Thyroid gland (tissue), 4 donors: ENCODE data around the gene GPR82. TPM values are rescaled to one million over a fixed set of nuclear protein-coding genes. Genes with fewer than 3 reads are reported as not detected.

ENCODE experiments used
- DNase-seq, 2 donors: peaks; one replicate each; pipeline ENCODE4 v3.0.0-alpha.2; 2019
- H3K27ac ChIP-seq, 3 donors: fragments of 200-600 bp; sonication (generic); 1 replicate in 2 of 3; 2 replicates in 1 of 3; pipeline ENCODE4 v1.5.1; 2016 to 2019; ENCODE audit warnings: mild to moderate bottlenecking in 1 of 3, moderate library complexity in 1 of 3
- H3K27me3 ChIP-seq: fragments of 200-600 bp; sonication (generic); one replicate; pipeline ENCODE4 v1.5.1; 2019
- H3K36me3 ChIP-seq, 2 donors: fragments of 200-600 bp; sonication (generic); one replicate each; pipeline ENCODE4 v1.5.1; 2016 to 2019
- H3K4me1 ChIP-seq, 2 donors: fragments of 200-600 bp; sonication (generic); one replicate each; pipeline ENCODE4 v1.5.1; 2017 to 2019
- H3K4me3 ChIP-seq, 3 donors: fragments of 200-600 bp; sonication (generic); replicated peaks in 1 of 3; 1 replicate in 2 of 3; 2 replicates in 1 of 3; pipeline ENCODE4 v1.5.1; 2016; ENCODE audit warnings: mild to moderate bottlenecking in 1 of 3
- H3K9me3 ChIP-seq: fragments of 200-600 bp; sonication (generic); one replicate; pipeline ENCODE4 v1.5.1; 2017
- CTCF ChIP-seq, 6 experiments: fragments of 200-600 bp in 3 of 6; fragments of 450-650 bp in 3 of 6; sonication (generic) in 3 of 6; IDR thresholded peaks; one replicate each; pipeline ENCODE4 v1.5.1; 2016 to 2019; ENCODE audit warnings: antibody characterized with exemption in 6 of 6, mild to moderate bottlenecking in 2 of 6, inconsistent platforms in 1 of 6, moderate library complexity in 1 of 6
- POLR2A ChIP-seq, 2 donors: fragments of 450-650 bp; IDR thresholded peaks; one replicate each; pipeline ENCODE4 v1.6.1; 2017; ENCODE audit warnings: antibody characterized with exemption in 2 of 2, mild to moderate bottlenecking in 2 of 2, moderate library complexity in 1 of 2
- WGBS, 2 donors: methylation state at CpG; one replicate each; pipeline ENCODE4 v1.1.5; 2017; 5-methylcytosine and 5-hydroxymethylcytosine counted together
- intact Hi-C: fragments of 100-400 bp; cut with DNase I; formaldehyde crosslinking; loops from one replicate; pipeline ENCODE4 v1.15.1; 2023
- total RNA-seq, 4 donors: library from RNA; depleted of rRNA; stranded (reverse); fragments of >200 nt; gene quantifications; one replicate each; pipeline ENCODE4 v1.2.3, GENCODE V29; 2016

Gene GPR82
- total RNA-seq, 4 donors from 2014 or later = 0.33 to 0.40 TPM; not detected in 2

GRCh38 chrX:41693024-41693423 is 31.0 kb upstream of the GPR82 start:
- intact Hi-C loops = no loop called here

GRCh38 chrX:41695426-41695825 is 28.6 kb upstream of the GPR82 start:
- Histone ChIP-seq H3K27ac (no peak overlapping the region), H3K27me3 (no peaks in the 10 kb centered on the region), H3K9me3 (no peaks in the 10 kb centered on the region), H3K4me1 (no peaks in the 10 kb centered on the region), H3K4me3 (no peak overlapping the region), H3K36me3 (no peaks in the 10 kb centered on the region)
- intact Hi-C loops = no loop called here
- no peak for DNase-seq
- TF ChIP-seq CTCF (IDR thresholded peaks at IDR 0.05) (no peak), POLR2A (IDR thresholded peaks at IDR 0.05) (no peak)
- WGBS, 2 donors = 83 to 89% methylated on average over 7 of the region's 7 CpGs

More at GRCh38 chrX:41693024-41693423, 31.0 kb upstream of the GPR82 start:
- Histone ChIP-seq H3K4me3 (no peak overlapping the region), H3K4me1 (no peaks in the 10 kb centered on the region), H3K9me3 (no peaks in the 10 kb centered on the region), H3K27ac (no peak overlapping the region), H3K36me3 (no peaks in the 10 kb centered on the region), H3K27me3 (no peaks in the 10 kb centered on the region)
- WGBS, 2 donors = 96% methylated on average over 2 to 3 of the region's 3 CpGs
- TF ChIP-seq CTCF (IDR thresholded peaks at IDR 0.05) = no peak
- TF ChIP-seq POLR2A (IDR thresholded peaks at IDR 0.05) = no peak
- no peak for DNase-seq

- TF ChIP-seq POLR2A (IDR thresholded peaks at IDR 0.05) (no peak), CTCF (IDR thresholded peaks at IDR 0.05) (no peak)
- Histone ChIP-seq H3K27me3 (no peaks in the 10 kb centered on the region), H3K4me1 (no peaks in the 10 kb centered on the region), H3K36me3 (no peaks in the 10 kb centered on the region), H3K4me3 (no peak overlapping the region), H3K27ac (no peak overlapping the region), H3K9me3 (no peaks in the 10 kb centered on the region)
- DNase-seq = no peak
- intact Hi-C loops = no loop called here
Measured at GRCh38 chrX:41703574-41704029, 20.4 kb upstream of the GPR82 start.

GRCh38 chrX:41705042-41705441 is 18.9 kb upstream of the GPR82 start:
- intact Hi-C loops = no loop called here
- Histone ChIP-seq H3K27ac (no peak overlapping the region), H3K4me1 (no peaks in the 10 kb centered on the region), H3K9me3 (no peaks in the 10 kb centered on the region), H3K36me3 (no peaks in the 10 kb centered on the region), H3K4me3 (no peak overlapping the region), H3K27me3 (no peaks in the 10 kb centered on the region)
- WGBS, 2 donors = 100% methylated on average over 1 of the region's 1 CpG
- TF ChIP-seq CTCF (IDR thresholded peaks at IDR 0.05) = no peak
- TF ChIP-seq POLR2A (IDR thresholded peaks at IDR 0.05) = no peak
- no peak for DNase-seq

- intact Hi-C loops = no loop called here
- no peaks in the 10 kb centered on the region for H3K4me1 ChIP-seq
- no peaks in the 10 kb centered on the region for H3K9me3 ChIP-seq
- no peak overlapping the region for H3K27ac ChIP-seq
- no peak for DNase-seq
- H3K4me3 ChIP-seq = no peak overlapping the region
- H3K27me3 ChIP-seq = no peaks in the 10 kb centered on the region
- TF ChIP-seq CTCF (IDR thresholded peaks at IDR 0.05) (no peak), POLR2A (IDR thresholded peaks at IDR 0.05) (no peak)
- 75 to 81% methylated on average over 3 of the region's 3 CpGs for WGBS, 2 donors
- no peaks in the 10 kb centered on the region for H3K36me3 ChIP-seq
Measured at GRCh38 chrX:41705680-41706374, 18.2 kb upstream of the GPR82 start.
